A673 (cell line): ENCODE measurements around the gene CIART.

Source experiments
- CTCF ChIP-seq: fragments of 300-800, 200-600 bp; sonication (generic); conservative IDR thresholded peaks from 2 replicates; pipeline ENCODE4 v1.5.1; 2017; ENCODE audit warnings: low read depth, mild to moderate bottlenecking, antibody characterized with exemption, low read length, moderate library complexity, mixed read lengths
- EZH2 ChIP-seq: fragments of 200-600 bp; sonication (generic); IDR thresholded peaks from 2 replicates; pipeline ENCODE4 v1.6.1; 2017; ENCODE audit warnings: borderline replicate concordance, low read depth, mild to moderate bottlenecking, mixed read lengths, antibody characterized with exemption, low read length; ENCODE audit not compliant: poor library complexity, severe bottlenecking

- no peak for TF ChIP-seq EZH2
- TF ChIP-seq CTCF, result no peak
These were observed at the start of gene CIART for GRCh38 chr1:150281758-150282557.
